Measurements from ENCODE around the gene NAB1.

Gene NAB1

DNA sequence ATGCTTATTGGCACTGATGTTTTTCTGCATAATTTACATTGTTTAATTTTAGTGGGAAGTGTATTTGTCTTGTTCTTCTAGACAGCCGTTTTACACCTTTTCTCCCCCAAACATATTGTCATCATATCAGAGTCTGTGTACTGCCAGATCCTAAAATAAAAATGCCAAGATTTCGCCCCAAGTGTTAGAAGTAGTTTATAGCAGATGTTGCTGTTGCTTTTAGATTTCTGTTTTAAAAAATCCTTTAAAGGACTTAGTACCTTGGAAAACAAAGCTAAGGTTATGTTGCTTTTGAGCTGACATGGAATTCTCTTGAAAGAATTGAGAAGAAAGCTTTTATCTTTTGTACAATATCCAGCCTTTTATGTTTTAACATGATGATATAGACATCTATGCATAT, 36.0 kb downstream of the NAB1 start:
- no peak overlapping the region for H3K9ac ChIP-seq (ENCODE audit: low read length)
- DNase-seq = no peak
- no peak overlapping the region for H3K23ac ChIP-seq (ENCODE audit: low read length in 2 of 2)
- H4K8ac ChIP-seq (ENCODE audit: low read length) = no peak overlapping the region
- H3K4me3 ChIP-seq (ENCODE audit: insufficient read depth in 1 of 2, low read depth in 1 of 2, low read length in 2 of 2) = no peak overlapping the region
- peaks cover 6 to 65% of the 10 kb centered on the region in 2 experiments for H3K36me3 ChIP-seq (ENCODE audit: control insufficient read depth in 1 of 2, insufficient read depth in 2 of 2, low read depth in 1 of 2, low read length in 2 of 2)
- no peak overlapping the region for H2BK120ac ChIP-seq (ENCODE audit: low read depth, low read length)
- no peak overlapping the region for H4K91ac ChIP-seq (ENCODE audit: low read length)
- H3K9me3 ChIP-seq (ENCODE audit: control insufficient read depth, low read length) = no peaks in the 10 kb centered on the region
- peaks cover 8% of the 10 kb centered on the region for H3K79me1 ChIP-seq (replicated peaks; ENCODE audit: low read length, poor library complexity, severe bottlenecking)
- no peak overlapping the region for H2AFZ ChIP-seq (ENCODE audit: low read depth, low read length)
- no peak overlapping the region for H2BK5ac ChIP-seq (ENCODE audit: low read depth, low read length, poor library complexity, severe bottlenecking)
- peaks cover 3% of the 10 kb centered on the region for H3K4me1 ChIP-seq (ENCODE audit: control insufficient read depth, insufficient read depth, low read depth, low read length)
- 83% methylated on average over 1 of the region's 2 CpGs for WGBS
- H3K27me3 ChIP-seq (ENCODE audit: control insufficient read depth in 1 of 2, insufficient read depth in 1 of 2, low read length in 2 of 2) = no peaks in the 10 kb centered on the region
- no peak overlapping the region for H3K4ac ChIP-seq (ENCODE audit: low read depth in 1 of 2, low read length in 2 of 2)
- H2BK15ac ChIP-seq (ENCODE audit: low read depth, poor library complexity, severe bottlenecking) = no peak overlapping the region
- no peak overlapping the region for H3K18ac ChIP-seq (ENCODE audit: low read depth in 1 of 2, low read length in 2 of 2)
- no peak overlapping the region for H2BK12ac ChIP-seq (ENCODE audit: low read length in 2 of 2)
- no peak overlapping the region for H3K27ac ChIP-seq (ENCODE audit: low read length, poor library complexity, severe bottlenecking)
- H3K4me2 ChIP-seq (ENCODE audit: low read length, poor library complexity, severe bottlenecking) = no peak overlapping the region
- no peak overlapping the region for H3K14ac ChIP-seq (ENCODE audit: low read length in 2 of 2)
- no peak overlapping the region for H2AK5ac ChIP-seq (ENCODE audit: low read length, severe bottlenecking)

DNA sequence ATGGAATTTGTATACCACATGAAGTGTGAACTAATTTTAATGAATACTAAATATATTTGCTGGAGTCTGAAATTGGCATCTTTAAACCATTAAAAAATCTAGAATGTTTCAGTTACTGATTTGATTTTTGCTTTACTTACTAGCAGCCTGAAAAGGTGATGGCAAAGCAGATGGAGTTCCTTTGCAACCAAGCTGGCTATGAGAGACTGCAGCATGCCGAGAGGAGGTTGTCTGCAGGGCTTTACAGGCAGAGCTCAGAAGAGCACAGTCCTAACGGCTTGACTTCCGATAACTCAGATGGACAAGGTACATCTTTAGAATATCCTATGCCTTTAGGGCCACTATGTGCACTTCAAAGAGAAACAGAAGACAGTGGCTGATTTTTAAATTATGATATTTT, 36.5 kb downstream of the NAB1 start:
- Histone ChIP-seq H2AFZ (ENCODE audit: low read depth, low read length) (no peak overlapping the region), H3K4me2 (ENCODE audit: low read length, poor library complexity, severe bottlenecking) (no peak overlapping the region), H3K4me1 (ENCODE audit: control insufficient read depth, insufficient read depth, low read depth, low read length) (peaks cover 2% of the 10 kb centered on the region), H4K8ac (ENCODE audit: low read length) (no peak overlapping the region), H3K23ac (ENCODE audit: low read length in 2 of 2) (no peak overlapping the region), H2BK12ac (ENCODE audit: low read length in 2 of 2) (no peak overlapping the region), H3K9me3 (ENCODE audit: control insufficient read depth, low read length) (no peaks in the 10 kb centered on the region), H2BK120ac (ENCODE audit: low read depth, low read length) (no peak overlapping the region), H4K91ac (ENCODE audit: low read length) (no peak overlapping the region), H3K4me3 (ENCODE audit: insufficient read depth in 1 of 2, low read depth in 1 of 2, low read length in 2 of 2) (no peak overlapping the region), H3K4ac (ENCODE audit: low read depth in 1 of 2, low read length in 2 of 2) (no peak overlapping the region), H2BK5ac (ENCODE audit: low read depth, low read length, poor library complexity, severe bottlenecking) (no peak overlapping the region), H3K9ac (ENCODE audit: low read length) (no peak overlapping the region), H3K27ac (ENCODE audit: low read length, poor library complexity, severe bottlenecking) (no peak overlapping the region), H3K18ac (ENCODE audit: low read depth in 1 of 2, low read length in 2 of 2) (no peak overlapping the region), H2AK5ac (ENCODE audit: low read length, severe bottlenecking) (no peak overlapping the region), H2BK15ac (ENCODE audit: low read depth, poor library complexity, severe bottlenecking) (no peak overlapping the region), H3K36me3 (ENCODE audit: control insufficient read depth in 1 of 2, insufficient read depth in 2 of 2, low read depth in 1 of 2, low read length in 2 of 2) (peaks cover 4 to 65% of the 10 kb centered on the region in 2 experiments), H3K14ac (ENCODE audit: low read length in 2 of 2) (no peak overlapping the region), H3K79me1 (replicated peaks; ENCODE audit: low read length, poor library complexity, severe bottlenecking) (peaks cover 4% of the 10 kb centered on the region), H3K27me3 (ENCODE audit: control insufficient read depth in 1 of 2, insufficient read depth in 1 of 2, low read length in 2 of 2) (no peaks in the 10 kb centered on the region)
- no peak for DNase-seq
- 86% methylated on average over 1 of the region's 3 CpGs for WGBS

DNA sequence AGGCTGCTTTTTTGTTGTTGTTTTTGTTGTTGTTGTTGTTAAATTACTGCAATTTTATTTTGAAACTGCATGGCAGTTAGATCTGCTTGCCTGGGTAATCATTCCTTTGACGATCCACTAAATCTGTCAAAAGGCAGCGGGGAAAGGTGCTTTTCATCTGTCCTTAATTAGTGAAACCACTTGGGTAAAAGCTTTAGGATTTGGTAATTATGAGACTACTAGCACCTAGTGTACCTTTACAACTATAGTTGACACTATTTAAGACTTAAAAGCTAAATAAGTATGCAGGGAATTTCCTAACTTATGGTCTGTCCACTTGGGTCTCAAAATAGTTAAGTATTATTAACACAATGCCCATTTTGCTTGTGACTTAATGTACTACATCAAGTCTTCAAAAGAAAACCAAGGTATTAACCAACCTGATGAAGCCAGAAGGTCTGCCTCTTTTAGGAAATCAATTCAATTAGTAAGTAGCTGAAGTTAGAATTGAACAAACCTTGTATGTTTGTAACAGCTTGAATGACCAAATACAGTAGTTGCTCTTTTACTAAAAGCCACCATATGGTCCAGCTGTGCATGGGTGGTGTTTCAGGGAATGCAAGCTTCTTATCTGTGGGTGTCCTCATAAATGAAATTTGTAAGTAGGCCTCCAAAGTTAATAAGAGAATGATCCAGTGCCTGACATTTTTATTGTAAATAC, 44.8 kb downstream of the NAB1 start:
- 94% methylated on average over 2 of the region's 2 CpGs for WGBS
- no peaks in the 10 kb centered on the region for H3K27me3 ChIP-seq (ENCODE audit: control insufficient read depth in 1 of 2, insufficient read depth in 1 of 2, low read length in 2 of 2)
- H3K79me1 ChIP-seq (replicated peaks; ENCODE audit: low read length, poor library complexity, severe bottlenecking) = no peaks in the 10 kb centered on the region

DNA sequence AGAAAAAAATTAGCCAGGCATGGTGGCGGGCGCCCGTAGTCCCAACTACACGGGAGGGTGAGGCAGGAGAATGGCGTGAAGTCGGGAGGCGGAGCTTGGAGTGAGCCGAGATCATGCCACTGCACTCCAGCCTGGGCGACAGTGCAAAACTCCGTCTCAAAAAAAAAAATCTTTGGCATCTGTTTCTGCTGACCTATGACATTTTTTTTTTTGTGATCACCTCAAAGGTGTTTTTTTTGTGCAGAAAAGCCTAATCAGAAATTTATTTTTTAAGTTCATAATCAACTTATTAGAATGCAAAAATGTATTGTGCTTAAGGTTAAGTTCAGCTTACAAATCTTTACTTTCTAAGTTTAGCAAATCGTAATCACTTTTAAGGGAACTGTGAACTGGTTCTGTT, 45.6 kb downstream of the NAB1 start:
- no peak overlapping the region for H2AK5ac ChIP-seq (ENCODE audit: low read length, severe bottlenecking)
- H3K79me1 ChIP-seq (replicated peaks; ENCODE audit: low read length, poor library complexity, severe bottlenecking) = no peaks in the 10 kb centered on the region
- no peak overlapping the region for H3K4me3 ChIP-seq (ENCODE audit: insufficient read depth in 1 of 2, low read depth in 1 of 2, low read length in 2 of 2)
- no peak overlapping the region for H2BK12ac ChIP-seq (ENCODE audit: low read length in 2 of 2)
- no peak overlapping the region for H4K91ac ChIP-seq (ENCODE audit: low read length)
- peaks cover 0 to 40% of the 10 kb centered on the region in 2 experiments for H3K36me3 ChIP-seq (ENCODE audit: control insufficient read depth in 1 of 2, insufficient read depth in 2 of 2, low read depth in 1 of 2, low read length in 2 of 2)
- H3K9ac ChIP-seq (ENCODE audit: low read length) = no peak overlapping the region
- no peak overlapping the region for H2BK5ac ChIP-seq (ENCODE audit: low read depth, low read length, poor library complexity, severe bottlenecking)
- WGBS = 94% methylated on average over 8 of the region's 11 CpGs
- DNase-seq = no peak
- no peak overlapping the region for H3K27ac ChIP-seq (ENCODE audit: low read length, poor library complexity, severe bottlenecking)
- H3K4ac ChIP-seq (ENCODE audit: low read depth in 1 of 2, low read length in 2 of 2) = no peak overlapping the region
- no peaks in the 10 kb centered on the region for H3K9me3 ChIP-seq (ENCODE audit: control insufficient read depth, low read length)
- peaks cover 3% of the 10 kb centered on the region for H3K4me1 ChIP-seq (ENCODE audit: control insufficient read depth, insufficient read depth, low read depth, low read length)
- no peak overlapping the region for H3K14ac ChIP-seq (ENCODE audit: low read length in 2 of 2)
- no peak overlapping the region for H2AFZ ChIP-seq (ENCODE audit: low read depth, low read length)
- no peak overlapping the region for H3K23ac ChIP-seq (ENCODE audit: low read length in 2 of 2)
- no peak overlapping the region for H3K18ac ChIP-seq (ENCODE audit: low read depth in 1 of 2, low read length in 2 of 2)
- H3K4me2 ChIP-seq (ENCODE audit: low read length, poor library complexity, severe bottlenecking) = no peak overlapping the region
- H2BK15ac ChIP-seq (ENCODE audit: low read depth, poor library complexity, severe bottlenecking) = no peak overlapping the region
- no peak overlapping the region for H2BK120ac ChIP-seq (ENCODE audit: low read depth, low read length)
- no peak overlapping the region for H4K8ac ChIP-seq (ENCODE audit: low read length)
- H3K27me3 ChIP-seq (ENCODE audit: control insufficient read depth in 1 of 2, insufficient read depth in 1 of 2, low read length in 2 of 2) = no peaks in the 10 kb centered on the region

More for the DNA sequence above, 44.8 kb downstream of the NAB1 start:
- Histone ChIP-seq H3K4me3 (ENCODE audit: insufficient read depth in 1 of 2, low read depth in 1 of 2, low read length in 2 of 2) (no peak overlapping the region), H3K14ac (ENCODE audit: low read length in 2 of 2) (no peak overlapping the region), H4K8ac (ENCODE audit: low read length) (no peak overlapping the region), H2AFZ (ENCODE audit: low read depth, low read length) (no peak overlapping the region), H2BK120ac (ENCODE audit: low read depth, low read length) (no peak overlapping the region), H2BK5ac (ENCODE audit: low read depth, low read length, poor library complexity, severe bottlenecking) (no peak overlapping the region), H3K18ac (ENCODE audit: low read depth in 1 of 2, low read length in 2 of 2) (no peak overlapping the region), H3K4me1 (ENCODE audit: control insufficient read depth, insufficient read depth, low read depth, low read length) (peaks cover 3% of the 10 kb centered on the region), H3K4ac (ENCODE audit: low read depth in 1 of 2, low read length in 2 of 2) (no peak overlapping the region), H3K9me3 (ENCODE audit: control insufficient read depth, low read length) (no peaks in the 10 kb centered on the region), H4K91ac (ENCODE audit: low read length) (no peak overlapping the region), H2AK5ac (ENCODE audit: low read length, severe bottlenecking) (no peak overlapping the region), H3K36me3 (ENCODE audit: control insufficient read depth in 1 of 2, insufficient read depth in 2 of 2, low read depth in 1 of 2, low read length in 2 of 2) (peaks cover 0 to 44% of the 10 kb centered on the region in 2 experiments), H3K4me2 (ENCODE audit: low read length, poor library complexity, severe bottlenecking) (no peak overlapping the region), H2BK15ac (ENCODE audit: low read depth, poor library complexity, severe bottlenecking) (no peak overlapping the region), H3K27ac (ENCODE audit: low read length, poor library complexity, severe bottlenecking) (no peak overlapping the region), H2BK12ac (ENCODE audit: low read length in 2 of 2) (no peak overlapping the region), H3K23ac (ENCODE audit: low read length in 2 of 2) (no peak overlapping the region), H3K9ac (ENCODE audit: low read length) (no peak overlapping the region)
- DNase-seq = no peak

Data from mesenchymal stem cell (in vitro differentiated cells and primary cell).